A172 (cell line): ENCODE results near the gene CLPX. TPM values are rescaled to one million over a fixed set of nuclear protein-coding genes. Genes with fewer than 3 reads are reported as not detected.
"Not testable (repeated sequence)": the region's sequence is repeated elsewhere in the genome, so short reads cannot be mapped to it uniquely, and the experiment has no call there.

Source experiments
- DNase-seq: peaks from one replicate; pipeline ENCODE4 v3.0.0-alpha.2; 2015; ENCODE audit warnings: low spot score
- total RNA-seq: library from RNA; depleted of rRNA; stranded (reverse); fragments of >200 nt; shearing (Covaris generic); gene quantifications from 2 replicates; pipeline ENCODE4 v1.2.3, GENCODE V29; 2014

CLPX gene
- total RNA-seq, 1 experiment from 2014 or later = 34.7 TPM

DNA sequence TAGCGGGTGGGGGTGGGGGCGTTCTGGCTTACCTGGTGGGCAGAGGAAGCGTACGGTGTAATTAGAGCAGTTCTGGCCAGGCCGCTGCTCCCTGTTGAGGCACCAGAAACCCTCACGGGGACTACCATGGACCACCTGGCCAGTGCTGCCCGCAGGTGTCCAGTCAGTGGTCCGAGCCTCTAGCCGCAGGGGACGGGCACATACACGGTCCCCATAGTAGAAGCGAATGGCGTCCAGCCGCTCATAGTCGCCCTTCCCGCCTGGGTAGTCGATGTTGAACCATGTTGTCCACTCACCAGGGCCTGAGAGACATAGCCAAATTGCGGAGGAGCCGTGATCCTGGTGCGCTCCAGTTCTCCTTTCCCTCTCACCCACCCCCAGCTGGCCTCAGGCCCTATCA lies 21.6 kb upstream of the CLPX start:
- DNase-seq = no peak

GRCh38 chr15:65204931-65205660 lies 20.0 kb upstream of the CLPX start:
- DNase-seq = no peak

GRCh38 chr15:65204236-65204930 lies 19.2 kb upstream of the CLPX start:
- DNase-seq = no peak

DNA sequence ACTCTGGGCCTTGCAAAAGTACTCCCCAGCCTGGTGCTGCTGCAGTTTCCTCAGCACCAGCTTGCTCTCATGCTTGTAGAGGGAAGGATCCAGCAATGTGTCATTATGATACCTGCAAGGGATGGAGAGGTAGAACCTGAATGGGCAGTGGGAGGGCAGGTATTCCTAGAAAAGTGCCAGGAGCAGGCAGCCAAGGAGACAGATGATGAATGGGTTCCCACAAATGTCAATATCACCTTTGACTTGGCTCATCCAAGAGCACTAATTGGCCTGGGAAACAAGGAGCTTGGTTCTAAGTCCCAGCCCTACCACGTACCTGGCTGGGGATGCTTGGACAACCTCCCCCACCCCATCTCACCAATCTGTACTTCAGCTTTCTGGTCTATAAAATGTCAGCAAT lies 16.8 kb upstream of the CLPX start:
- DNase-seq = no peak

DNA sequence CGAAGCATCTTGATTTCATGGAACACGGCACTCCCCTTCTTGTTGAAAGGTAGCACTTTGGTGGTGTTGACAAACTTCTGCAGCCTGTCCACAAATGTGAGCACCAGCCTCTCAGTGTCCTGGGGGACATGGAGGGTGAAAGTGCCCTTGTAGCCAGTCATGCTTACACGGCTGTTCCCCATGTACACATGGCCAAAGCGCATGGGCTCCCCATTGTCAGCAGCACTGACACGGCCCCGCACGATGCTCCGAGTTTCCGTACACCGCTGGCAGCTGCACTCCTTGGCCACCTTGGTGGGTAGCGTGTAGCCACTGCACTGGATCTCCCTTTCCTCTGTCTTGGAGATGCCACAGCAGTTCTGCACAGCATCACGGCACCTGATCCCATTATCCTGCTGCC lies 13.4 kb upstream of the CLPX start:
- no peak for DNase-seq

GRCh38 chr15:65197337-65197645 lies 12.1 kb upstream of the CLPX start:
- DNase-seq = no peak

DNA sequence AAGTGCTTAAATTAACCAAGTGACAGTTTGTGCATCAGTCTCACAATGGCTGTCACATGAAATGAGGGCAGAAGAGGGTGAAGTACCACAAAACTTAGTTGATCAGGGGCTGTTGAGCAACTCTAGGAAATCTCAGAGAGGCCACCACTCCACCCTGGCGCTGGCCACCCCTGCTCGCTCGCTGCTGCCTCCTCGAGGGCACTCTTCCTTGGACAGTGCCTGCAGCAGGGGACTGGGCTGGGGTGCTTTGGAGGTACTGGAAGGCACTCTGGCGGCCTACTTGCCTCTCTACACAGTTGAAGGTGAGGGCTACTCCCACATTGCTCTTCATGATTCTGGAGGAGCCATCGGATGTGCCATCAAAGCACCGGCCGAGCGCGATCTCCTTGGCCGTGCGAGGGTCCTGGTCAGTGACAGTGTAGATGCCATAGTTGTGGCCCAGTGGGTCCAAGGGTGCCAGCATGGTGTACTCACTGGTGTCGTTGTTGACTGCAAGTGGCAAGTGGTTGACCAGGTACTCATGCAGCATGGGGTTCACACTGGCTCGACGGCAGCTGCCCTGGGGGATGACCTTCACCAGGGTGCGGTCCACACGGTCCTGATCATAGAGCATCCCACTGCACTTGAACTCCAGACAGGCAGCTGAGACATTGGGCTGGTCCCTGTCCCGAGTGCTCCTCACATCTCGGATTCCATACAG lies 11.6 kb upstream of the CLPX start:
- DNase-seq = no peak

GRCh38 chr15:65195548-65195923 lies 10.4 kb upstream of the CLPX start:
- DNase-seq = no peak

GRCh38 chr15:65194826-65195547 lies 9.8 kb upstream of the CLPX start:
- DNase-seq = no peak

- DNase-seq = peak; percentile 23
Measured at GRCh38 chr15:65192016-65192415, 6.9 kb upstream of the CLPX start.

DNA sequence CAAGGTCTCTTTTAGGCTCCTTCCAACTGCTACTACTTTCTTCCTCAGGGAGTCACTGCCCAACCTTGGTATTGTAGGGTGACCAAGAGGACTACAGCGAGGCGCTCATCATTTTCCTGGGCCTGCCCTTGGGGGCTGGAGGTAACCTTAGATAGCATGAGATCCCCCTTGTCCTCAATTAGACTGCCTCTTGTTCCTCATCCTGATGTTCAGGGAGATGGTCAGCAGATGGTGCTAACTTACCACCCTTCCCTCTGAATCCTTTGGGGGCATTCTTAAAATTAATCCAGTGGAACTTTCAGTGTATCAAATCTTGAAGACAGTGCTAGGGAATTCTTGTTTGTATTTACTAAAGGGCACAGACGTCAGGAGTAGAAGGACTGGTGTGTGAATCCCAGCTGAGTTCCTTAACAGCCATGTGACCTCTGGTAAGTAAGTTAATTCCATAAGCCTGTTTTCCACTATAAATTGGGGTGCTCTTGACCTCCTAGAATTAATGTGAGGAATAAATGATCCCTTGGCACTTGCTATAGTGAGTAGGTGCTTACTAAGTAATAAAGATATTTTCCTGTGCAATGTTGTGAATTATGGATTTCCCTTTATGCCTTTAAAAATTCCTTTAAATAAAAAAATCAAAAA lies 4.1 kb upstream of the CLPX start:
- DNase-seq = peak; percentile 46

- DNase-seq = not testable (repeated sequence)
Measured at GRCh38 chr15:65188472-65188871, 3.3 kb upstream of the CLPX start.

- peak; percentile 25 for DNase-seq
Measured at GRCh38 chr15:65184305-65184867, 756 bp downstream of the CLPX start.

- DNase-seq = no peak
Measured at GRCh38 chr15:65183865-65184159, 1.3 kb downstream of the CLPX start.

GRCh38 chr15:65182538-65182937 lies 2.6 kb downstream of the CLPX start:
- DNase-seq = no peak

GRCh38 chr15:65181582-65182353 lies 3.4 kb downstream of the CLPX start:
- not testable (repeated sequence) for DNase-seq

DNA sequence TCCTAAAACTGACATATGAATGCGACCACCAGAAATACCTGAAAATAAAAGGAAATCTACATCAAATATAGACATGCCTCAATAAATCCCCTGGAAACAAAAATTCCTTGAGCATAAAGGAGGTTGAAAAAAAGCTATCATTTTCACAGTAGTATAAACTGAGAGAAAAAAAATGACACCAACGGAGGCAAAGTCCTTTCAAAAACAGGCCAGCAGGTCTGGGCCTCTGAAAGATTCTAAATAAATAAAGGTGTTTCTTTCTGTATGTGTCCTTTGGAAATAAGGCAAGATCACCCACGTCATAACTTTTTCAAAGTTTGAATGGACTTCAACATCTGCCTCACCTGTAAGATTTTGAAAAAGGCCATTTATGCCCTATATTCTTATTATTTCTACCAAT lies 5.0 kb downstream of the CLPX start:
- DNase-seq = no peak

DNA sequence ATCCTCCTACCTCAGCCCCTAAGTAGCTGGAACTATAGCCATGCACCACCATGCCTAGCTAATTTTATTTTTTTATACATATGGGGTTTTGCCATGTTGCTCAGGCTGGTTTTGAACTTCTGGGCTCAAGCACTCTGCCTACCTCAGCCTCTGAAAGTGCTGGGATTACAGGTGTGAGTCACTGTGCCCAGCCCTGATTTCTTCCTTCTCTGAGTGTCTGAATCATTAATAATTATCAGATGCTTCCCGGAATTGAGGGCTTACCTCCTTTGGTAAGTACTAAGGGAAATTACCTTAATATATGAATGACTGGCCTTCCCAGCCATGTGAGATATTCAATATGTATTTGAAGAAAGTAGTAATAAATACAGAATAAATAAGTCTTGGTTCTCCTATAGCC lies 7.2 kb downstream of the CLPX start:
- no peak for DNase-seq

DNA sequence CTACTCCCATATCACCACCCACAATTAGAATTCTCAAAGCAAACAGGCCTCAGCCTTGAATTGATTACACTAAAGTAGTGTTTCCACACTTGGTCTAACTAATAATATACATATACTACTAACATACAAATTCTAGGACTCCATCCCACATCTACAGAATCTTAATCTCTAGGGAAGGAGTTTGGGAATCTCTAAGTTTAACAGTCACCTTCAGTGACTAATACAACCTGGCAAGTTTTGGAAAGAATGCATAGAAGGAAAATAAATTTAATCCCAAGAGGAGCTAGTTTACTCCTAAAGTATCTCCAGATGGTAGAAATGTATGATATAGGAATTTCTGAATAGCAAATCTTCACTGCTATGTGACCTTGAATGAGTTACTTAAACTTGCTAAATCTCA lies 9.1 kb downstream of the CLPX start:
- DNase-seq = no peak

GRCh38 chr15:65175511-65175910 lies 9.6 kb downstream of the CLPX start:
- no peak for DNase-seq

DNA sequence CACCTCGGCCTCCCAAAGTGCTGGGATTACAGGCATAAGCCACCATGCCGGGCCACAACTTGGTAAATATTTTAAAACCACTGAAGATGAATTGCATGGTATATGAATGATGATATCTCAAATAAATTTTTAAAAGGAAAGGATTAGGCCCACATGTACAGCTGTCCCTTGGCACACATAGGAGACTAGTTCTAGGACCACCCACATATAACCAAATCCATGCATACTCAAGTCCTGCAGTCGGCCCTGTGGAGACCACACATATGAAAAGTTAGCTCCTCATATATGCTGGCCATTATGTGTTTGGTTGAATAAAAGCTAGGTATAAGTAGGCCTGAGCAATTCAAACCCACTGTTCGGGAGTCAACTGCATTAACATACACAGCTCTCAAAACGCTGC lies 10.6 kb downstream of the CLPX start:
- no peak for DNase-seq
